ENCODE results near the gene CCL8.

DNA sequence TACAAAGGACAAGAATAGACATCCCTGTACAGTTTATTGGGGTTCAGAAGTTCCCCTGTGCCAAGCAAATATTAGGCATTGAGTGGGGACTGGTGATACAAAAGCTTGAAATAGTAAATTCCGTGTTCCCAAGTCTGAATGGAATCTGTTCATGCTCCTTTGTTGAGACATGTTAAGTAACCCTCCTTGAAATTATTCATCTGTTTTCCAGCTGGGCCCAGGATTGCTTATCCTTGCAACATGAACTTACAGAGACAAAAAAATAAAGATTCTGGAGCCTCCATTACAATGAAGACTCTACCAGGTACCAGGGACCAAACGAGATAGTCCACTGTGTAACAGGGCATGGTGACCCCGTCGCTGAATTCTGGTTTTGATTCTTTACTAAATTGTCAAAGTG lies 6.1 kb upstream of the CCL8 start:
- TF ChIP-seq, protein P1, sequence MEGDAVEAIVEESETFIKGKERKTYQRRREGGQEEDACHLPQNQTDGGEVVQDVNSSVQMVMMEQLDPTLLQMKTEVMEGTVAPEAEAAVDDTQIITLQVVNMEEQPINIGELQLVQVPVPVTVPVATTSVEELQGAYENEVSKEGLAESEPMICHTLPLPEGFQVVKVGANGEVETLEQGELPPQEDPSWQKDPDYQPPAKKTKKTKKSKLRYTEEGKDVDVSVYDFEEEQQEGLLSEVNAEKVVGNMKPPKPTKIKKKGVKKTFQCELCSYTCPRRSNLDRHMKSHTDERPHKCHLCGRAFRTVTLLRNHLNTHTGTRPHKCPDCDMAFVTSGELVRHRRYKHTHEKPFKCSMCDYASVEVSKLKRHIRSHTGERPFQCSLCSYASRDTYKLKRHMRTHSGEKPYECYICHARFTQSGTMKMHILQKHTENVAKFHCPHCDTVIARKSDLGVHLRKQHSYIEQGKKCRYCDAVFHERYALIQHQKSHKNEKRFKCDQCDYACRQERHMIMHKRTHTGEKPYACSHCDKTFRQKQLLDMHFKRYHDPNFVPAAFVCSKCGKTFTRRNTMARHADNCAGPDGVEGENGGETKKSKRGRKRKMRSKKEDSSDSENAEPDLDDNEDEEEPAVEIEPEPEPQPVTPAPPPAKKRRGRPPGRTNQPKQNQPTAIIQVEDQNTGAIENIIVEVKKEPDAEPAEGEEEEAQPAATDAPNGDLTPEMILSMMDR (conservative IDR thresholded peaks at IDR 0.05; ENCODE audit: low read length), result no peak
- no peak for TF ChIP-seq EZH2phosphoT487 (IDR thresholded peaks at IDR 0.05; ENCODE audit: borderline replicate concordance)

Data from Loucy (cell line).